GM18498 (cell line): Measurements from ENCODE around the gene TMC7.
"Not testable (repeated sequence)": the region's sequence is repeated elsewhere in the genome, so short reads cannot be mapped to it uniquely, and the experiment has no call there.

Experiments
- ATAC-seq: cut with Tn5 transposase; IDR thresholded peaks from one replicate; pipeline ENCODE4 v1.9.1; 2021; ENCODE audit warnings: mild to moderate bottlenecking, moderate library complexity; ENCODE audit not compliant: unreplicated experiment

The TMC7 gene

GRCh38 chr16:18975109-18975508, 8.6 kb upstream of the TMC7 start:
- ATAC-seq, result no peak

DNA sequence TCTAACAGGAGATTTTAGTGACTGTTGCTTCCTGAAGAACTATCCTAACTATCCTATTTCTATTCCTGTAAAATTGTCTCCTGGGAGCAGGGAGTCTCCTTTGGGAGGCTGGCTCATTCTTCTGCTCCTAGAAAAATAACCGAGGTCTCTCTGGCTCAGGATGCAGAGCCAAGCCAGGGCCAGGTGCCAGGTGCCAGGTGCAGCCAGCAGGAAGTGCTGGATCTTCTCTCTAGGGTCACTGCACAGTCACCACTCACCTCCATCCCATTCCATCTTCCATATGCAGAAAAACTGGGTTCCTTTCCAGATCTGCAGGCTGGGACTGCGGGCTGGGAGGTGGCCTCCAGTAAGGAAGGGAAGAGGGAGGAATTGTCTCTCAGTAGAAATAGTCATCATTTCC, 3.8 kb upstream of the TMC7 start:
- no peak for ATAC-seq

DNA sequence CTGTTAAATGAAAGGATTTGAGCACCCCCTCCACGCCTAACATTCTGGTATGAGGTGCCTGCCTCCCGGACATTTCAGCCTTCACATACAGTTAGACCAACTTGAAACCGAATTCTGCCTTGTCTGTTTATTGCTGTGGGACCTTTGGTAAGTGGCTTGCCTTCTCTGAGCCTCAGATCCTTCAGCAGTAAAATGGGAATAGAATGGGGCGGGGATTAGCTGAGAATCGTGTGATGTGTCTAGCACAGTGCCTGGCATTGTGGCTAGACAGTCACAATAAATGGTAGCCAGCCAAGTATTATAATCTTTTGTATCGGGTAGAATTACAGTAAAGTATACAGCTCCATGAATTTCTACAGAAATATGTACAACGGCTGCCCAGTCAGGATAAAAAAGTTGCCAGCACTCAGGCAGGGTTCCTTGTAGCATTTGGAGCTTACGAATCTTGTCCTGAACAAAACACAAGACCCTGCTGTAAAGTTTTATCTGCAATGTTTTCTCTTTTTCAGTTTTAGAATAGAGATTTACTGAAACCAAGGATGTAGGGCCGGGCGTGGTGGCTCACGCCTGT, 786 bp downstream of the TMC7 start:
- ATAC-seq, result no peak

- ATAC-seq, result not testable (repeated sequence)
Measured at GRCh38 chr16:18985256-18985655, 1.5 kb downstream of the TMC7 start.

DNA sequence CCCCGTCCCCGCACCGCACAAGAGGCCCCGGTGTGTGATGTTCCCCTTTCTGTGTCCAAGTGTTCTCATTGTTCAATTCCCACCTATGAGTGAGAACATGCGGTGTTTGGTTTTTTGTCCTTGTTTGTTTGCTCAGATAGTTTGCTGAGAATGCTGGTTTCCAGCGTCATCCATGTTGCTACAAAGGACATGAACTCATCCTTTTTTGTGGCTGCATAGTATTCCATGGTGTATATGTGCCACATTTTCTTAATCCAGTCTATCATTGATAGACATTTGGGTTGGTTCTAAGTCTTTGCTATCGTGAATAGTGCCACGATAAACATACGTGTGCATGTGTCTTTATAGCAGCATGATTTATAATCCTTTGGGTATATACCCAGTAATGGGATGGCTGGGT, 8.0 kb downstream of the TMC7 start:
- not testable (repeated sequence) for ATAC-seq

- ATAC-seq, result not testable (repeated sequence)
Measured at GRCh38 chr16:18993531-18993930, 9.8 kb downstream of the TMC7 start.

GRCh38 chr16:18994181-18994580, 10.4 kb downstream of the TMC7 start:
- ATAC-seq, result not testable (repeated sequence)

DNA sequence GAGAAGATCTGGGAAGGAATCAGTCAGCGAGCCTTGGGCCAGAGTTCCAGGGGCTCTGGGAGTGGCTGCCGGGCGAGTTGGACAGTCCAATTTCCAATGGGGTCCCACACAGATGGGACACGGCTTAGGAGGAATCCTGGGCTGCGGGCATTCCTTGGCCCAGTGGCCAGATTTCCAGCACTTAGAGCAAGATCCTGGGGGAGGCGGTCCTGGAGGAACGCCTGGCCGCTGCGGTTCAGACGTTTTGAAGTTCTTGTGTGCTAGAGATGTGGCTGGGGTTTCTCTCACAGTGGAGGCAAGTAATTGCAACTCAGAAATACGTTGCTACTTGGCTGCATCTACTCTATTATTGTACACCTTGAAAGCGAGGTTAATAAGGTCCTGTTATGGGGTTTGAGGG, 11.7 kb downstream of the TMC7 start:
- not testable (repeated sequence) for ATAC-seq

DNA sequence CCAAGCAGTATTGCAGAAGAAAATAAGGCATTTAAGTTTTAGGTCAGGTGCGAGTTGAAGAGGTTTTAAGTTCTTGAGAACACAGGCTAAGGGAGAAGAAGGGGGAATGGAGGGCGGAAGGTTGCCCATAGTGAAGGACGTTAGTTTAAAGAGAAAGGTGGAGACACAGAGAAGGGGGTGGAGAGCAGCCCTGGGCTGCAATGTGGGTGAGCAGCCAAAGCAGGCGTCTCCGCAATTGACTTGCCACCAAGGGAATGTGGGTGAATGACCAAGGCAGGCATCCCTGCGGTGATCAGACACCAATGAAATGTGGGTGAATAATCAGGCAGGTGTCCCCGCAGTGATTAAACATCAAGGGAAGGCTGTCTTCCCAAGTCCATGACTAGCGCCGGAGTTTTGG, 12.8 kb downstream of the TMC7 start:
- not testable (repeated sequence) for ATAC-seq

GRCh38 chr16:18997001-18997400, 13.3 kb downstream of the TMC7 start:
- not testable (repeated sequence) for ATAC-seq

- no peak for ATAC-seq
Measured at GRCh38 chr16:18999045-18999393, 15.3 kb downstream of the TMC7 start.

GRCh38 chr16:19001788-19002187, 18.1 kb downstream of the TMC7 start:
- no peak for ATAC-seq

- no peak for ATAC-seq
Measured at GRCh38 chr16:19003935-19004334, 20.2 kb downstream of the TMC7 start.

GRCh38 chr16:19005561-19006445, 22.1 kb downstream of the TMC7 start:
- ATAC-seq, result no peak

DNA sequence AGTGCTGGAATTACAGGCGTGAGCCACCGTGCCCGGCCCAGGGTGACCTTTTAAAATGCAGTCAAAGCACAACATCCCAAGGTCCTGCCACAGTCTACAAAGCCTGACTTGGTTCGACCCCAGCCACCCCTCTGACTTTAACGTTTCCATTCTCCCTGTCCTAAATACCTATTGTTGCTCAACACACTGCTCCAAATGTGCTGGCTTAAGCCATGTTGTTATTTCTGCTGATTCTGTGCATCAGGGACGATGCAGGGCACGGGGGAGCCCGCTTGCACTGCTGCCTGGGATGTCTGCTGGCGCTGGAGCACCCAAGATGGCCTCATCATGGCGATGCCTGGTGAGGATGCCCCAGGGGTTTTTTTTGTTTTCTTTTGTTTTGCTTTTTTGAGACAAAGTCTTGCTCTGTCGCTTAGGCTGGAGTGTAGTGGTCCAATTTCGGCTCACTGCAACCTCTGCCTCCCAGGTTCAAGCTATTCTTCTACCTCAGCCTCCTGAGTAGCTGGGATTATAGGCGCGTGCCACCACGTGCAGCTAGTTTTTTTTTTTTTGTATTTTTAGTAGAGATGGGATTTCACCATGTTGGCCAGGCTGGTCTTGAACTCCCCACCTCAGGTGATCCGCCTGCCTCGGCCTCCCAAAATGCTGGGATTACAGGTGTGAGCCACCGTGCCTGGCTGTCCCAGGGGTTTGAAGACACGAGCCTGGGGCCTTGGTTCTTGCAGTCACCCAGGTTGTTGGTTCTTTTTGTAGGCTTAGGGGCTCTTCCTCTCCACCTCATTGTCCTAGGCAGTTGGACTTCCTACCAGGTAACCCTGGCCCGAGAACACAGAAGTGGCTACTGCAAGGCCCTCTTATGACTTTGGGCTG, 22.9 kb downstream of the TMC7 start:
- ATAC-seq, result no peak

DNA sequence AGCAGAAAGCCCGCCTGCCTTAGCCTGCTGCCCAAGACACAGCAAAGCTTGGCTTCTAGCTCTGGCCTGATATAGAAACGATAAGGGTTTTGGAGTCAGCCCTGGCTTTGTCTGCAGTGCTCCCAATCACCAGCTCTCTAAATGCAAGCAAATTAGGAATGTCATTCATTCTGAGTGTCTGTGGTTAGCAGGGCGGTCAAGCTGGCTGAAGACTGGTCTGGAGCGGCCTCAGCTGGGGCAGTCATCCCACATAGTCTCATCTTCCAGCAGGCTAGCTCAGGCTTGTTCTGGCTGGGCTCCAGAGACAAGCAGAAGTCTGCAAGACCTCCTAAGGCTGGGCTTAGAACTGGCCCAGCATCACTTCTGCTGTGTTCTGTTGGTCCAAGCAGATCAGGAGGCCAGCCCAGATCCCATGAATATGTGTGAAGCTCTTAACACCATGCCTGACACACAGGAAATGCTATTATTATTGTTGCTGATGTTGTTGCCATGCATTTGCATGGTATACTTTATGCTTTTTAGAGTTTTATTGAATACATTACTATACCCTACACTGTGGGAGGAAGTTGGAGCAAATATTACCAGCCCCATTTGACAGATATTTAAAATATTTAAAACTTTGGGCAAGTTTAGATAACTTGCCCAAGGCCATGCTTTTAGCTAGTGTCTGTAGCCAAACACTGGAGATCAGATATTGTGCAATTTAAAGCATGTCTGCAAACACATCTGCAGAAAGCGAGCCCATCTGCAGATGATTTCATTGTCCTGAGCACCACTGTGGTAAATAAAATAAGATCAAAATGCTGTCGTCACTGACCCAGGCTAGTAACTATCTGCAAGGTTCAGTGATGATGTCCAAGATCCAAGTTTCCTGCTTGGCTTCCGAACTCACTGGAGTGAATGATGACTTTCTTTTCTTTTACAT, 24.8 kb downstream of the TMC7 start:
- no peak for ATAC-seq

DNA sequence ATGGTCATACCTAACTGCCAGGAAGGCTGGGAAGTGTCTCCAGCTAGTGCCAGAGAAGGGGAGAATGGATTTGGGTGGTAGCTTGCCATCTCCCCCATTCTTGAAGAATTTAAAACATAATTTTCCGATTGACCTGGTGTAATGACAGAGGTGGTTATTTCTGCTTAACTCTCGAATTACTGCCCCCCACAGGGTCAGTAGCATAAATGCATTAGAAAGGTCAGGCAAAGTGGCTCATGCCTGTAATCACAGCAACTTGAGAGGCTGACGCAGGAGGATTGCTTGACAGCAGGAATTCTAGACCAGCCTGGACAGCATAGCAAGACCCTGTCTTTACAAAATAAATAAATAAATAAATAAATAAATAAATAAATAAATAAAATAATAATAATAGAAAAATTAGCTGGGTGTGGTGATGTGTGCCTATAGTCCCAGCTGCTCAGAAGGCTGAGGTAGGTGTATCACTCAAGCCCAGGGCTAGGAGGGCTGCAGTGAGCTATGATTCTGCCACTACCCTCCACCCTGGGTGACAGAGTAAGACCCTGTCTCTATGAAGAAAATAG, 27.5 kb downstream of the TMC7 start:
- no peak for ATAC-seq

GRCh38 chr16:19014461-19014860, 30.7 kb downstream of the TMC7 start:
- no peak for ATAC-seq

DNA sequence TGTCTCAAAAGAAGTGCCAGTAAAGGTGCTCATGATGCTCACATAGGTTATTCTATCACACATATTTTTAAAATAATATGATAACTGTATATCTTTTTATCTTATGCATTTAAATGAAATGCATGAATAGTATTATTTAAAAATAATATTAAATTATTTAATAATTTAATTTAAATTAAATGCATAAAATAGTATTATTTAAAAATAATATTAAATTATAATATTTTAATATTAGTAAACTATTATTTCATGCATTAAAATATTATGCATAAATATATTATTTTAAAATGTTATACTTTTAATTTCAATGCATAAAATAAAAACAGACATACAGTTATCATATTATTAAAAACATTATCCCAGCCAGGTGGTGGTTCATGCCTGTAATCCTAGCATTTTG, 33.4 kb downstream of the TMC7 start:
- no peak for ATAC-seq

GRCh38 chr16:19020689-19021088, 37.0 kb downstream of the TMC7 start:
- no peak for ATAC-seq
